Endodermal cell (in vitro differentiated cells): ENCODE measurements around the gene CREG2. TPM values are rescaled to one million over a fixed set of nuclear protein-coding genes. Genes with fewer than 3 reads are reported as not detected.

ENCODE experiments used
- DNase-seq: peaks from one replicate; pipeline ENCODE4 v3.0.0-alpha.2; 2017
- H3K27ac ChIP-seq: 2 replicates; pipeline ENCODE4 v1.5.1; 2013; ENCODE audit warnings: mild to moderate bottlenecking, low read depth, low read length, moderate library complexity
- H3K27me3 ChIP-seq: 2 replicates; pipeline ENCODE4 v1.6.1; 2013; ENCODE audit warnings: mild to moderate bottlenecking, low read length, moderate library complexity; ENCODE audit not compliant: insufficient read depth, control insufficient read depth, poor library complexity, severe bottlenecking
- H3K36me3 ChIP-seq: 2 replicates; pipeline ENCODE4 v1.7.0; 2013; ENCODE audit warnings: mild to moderate bottlenecking, low read length, moderate library complexity; ENCODE audit not compliant: control insufficient read depth, insufficient read depth
- H3K4me1 ChIP-seq: one replicate; pipeline ENCODE4 v1.7.0; 2013; ENCODE audit warnings: low read length; ENCODE audit not compliant: control insufficient read depth, insufficient read depth
- H3K4me3 ChIP-seq: 2 replicates; pipeline ENCODE4 v1.5.1; 2013; ENCODE audit warnings: mild to moderate bottlenecking, low read length, moderate library complexity
- H3K9ac ChIP-seq: 2 replicates; pipeline ENCODE4 v1.6.1; 2013; ENCODE audit warnings: mild to moderate bottlenecking, low read length, moderate library complexity; ENCODE audit not compliant: poor library complexity, severe bottlenecking; ENCODE audit errors: extremely low read depth
- H3K9me3 ChIP-seq: 2 replicates; pipeline ENCODE4 v1.6.1; 2013; ENCODE audit warnings: mild to moderate bottlenecking, low read length, moderate library complexity; ENCODE audit not compliant: control insufficient read depth
- H3K27ac Mint-ChIP-seq: 2 replicates; pipeline ENCODE4 v1.8.0; 2020; ENCODE audit warnings: mixed read lengths
- H3K27me3 Mint-ChIP-seq: 2 replicates; pipeline ENCODE4 v1.8.0; 2021; ENCODE audit warnings: mild to moderate bottlenecking, mixed read lengths; ENCODE audit not compliant: insufficient read depth
- H3K36me3 Mint-ChIP-seq: 2 replicates; pipeline ENCODE4 v1.8.0; 2020; ENCODE audit warnings: low read depth, mixed read lengths
- H3K4me1 Mint-ChIP-seq: 2 replicates; pipeline ENCODE4 v1.8.0; 2020; ENCODE audit warnings: mixed read lengths
- H3K4me3 Mint-ChIP-seq: 2 replicates; pipeline ENCODE4 v1.8.0; 2020; ENCODE audit warnings: mild to moderate bottlenecking, moderate library complexity, mixed read lengths
- H3K9me3 Mint-ChIP-seq: 2 replicates; pipeline ENCODE4 v1.8.0; 2020; ENCODE audit warnings: mild to moderate bottlenecking, mixed read lengths
- WGBS, 2 experiments: methylation state at CpG; one replicate each; pipeline versions ENCODE4 v1.1.5 to v1.1.7; 2013; ENCODE audit warnings: missing lambda C conversion rate in 2 of 2, mixed read lengths in 1 of 2; ENCODE audit not compliant: insufficient coverage in 1 of 2, insufficient read length in 1 of 2; 5-methylcytosine and 5-hydroxymethylcytosine counted together
- total RNA-seq, 2 donors: library from RNA; stranded (reverse); fragmentation: NEBNext Ultra II Directional in 1 of 2; extraction: Animal tissue kit (Norgen Biotek cat#: 25700) in 1 of 2; gene quantifications; 2 replicates in 1 of 2; 3 replicates in 1 of 2; pipeline ENCODE4 v1.2.1, GENCODE V29; 2021
- TF ChIP-seq, protein P1 (sequence below): fragments of 200-600 bp; sonication (generic); conservative IDR thresholded peaks from 2 replicates; pipeline ENCODE4 v1.5.0; 2021; ENCODE audit warnings: antibody characterized with exemption, mild to moderate bottlenecking

CREG2 gene
- total RNA-seq, 2 donors from 2014 or later: 0.13 TPM; not detected in 1

DNA sequence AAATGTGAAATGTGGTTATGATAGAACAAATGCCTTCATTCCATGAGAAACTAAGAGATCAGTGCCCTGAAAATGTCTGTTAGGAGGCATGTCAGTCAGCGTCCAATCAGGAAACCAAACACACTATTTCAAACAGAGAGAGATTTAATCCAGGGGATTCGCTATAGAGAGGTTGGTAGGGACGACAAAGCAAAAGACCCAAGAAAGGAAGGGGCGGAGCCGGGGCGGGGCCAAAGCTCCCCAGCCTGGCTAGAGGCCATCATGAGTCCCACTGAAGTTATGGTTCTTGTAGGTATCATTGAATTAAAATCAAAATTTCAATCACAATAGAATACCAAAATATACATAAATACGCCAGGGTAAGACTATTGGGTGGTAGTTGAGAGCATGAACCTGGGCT lies 45.9 kb downstream of the CREG2 start:
- TF ChIP-seq, protein P1, sequence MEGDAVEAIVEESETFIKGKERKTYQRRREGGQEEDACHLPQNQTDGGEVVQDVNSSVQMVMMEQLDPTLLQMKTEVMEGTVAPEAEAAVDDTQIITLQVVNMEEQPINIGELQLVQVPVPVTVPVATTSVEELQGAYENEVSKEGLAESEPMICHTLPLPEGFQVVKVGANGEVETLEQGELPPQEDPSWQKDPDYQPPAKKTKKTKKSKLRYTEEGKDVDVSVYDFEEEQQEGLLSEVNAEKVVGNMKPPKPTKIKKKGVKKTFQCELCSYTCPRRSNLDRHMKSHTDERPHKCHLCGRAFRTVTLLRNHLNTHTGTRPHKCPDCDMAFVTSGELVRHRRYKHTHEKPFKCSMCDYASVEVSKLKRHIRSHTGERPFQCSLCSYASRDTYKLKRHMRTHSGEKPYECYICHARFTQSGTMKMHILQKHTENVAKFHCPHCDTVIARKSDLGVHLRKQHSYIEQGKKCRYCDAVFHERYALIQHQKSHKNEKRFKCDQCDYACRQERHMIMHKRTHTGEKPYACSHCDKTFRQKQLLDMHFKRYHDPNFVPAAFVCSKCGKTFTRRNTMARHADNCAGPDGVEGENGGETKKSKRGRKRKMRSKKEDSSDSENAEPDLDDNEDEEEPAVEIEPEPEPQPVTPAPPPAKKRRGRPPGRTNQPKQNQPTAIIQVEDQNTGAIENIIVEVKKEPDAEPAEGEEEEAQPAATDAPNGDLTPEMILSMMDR: no peak
- H3K27me3 Mint-ChIP-seq: peaks cover 2% of the 10 kb centered on the region
- Histone ChIP-seq H3K4me3 (no peak overlapping the region), H3K9ac (no peak overlapping the region), H3K4me1 (no peaks in the 10 kb centered on the region), H3K27me3 (no peaks in the 10 kb centered on the region), H3K27ac (no peak overlapping the region), H3K36me3 (no peaks in the 10 kb centered on the region), H3K9me3 (no peaks in the 10 kb centered on the region)
- H3K36me3 Mint-ChIP-seq: no peaks in the 10 kb centered on the region
- H3K4me1 Mint-ChIP-seq: peaks cover 28% of the 10 kb centered on the region
- peak; percentile 72 for DNase-seq
- H3K4me3 Mint-ChIP-seq: no peak overlapping the region
- 86 to 95% methylated on average over 1 to 7 of the region's 7 CpGs for WGBS, 2 experiments
- H3K27ac Mint-ChIP-seq: no peak overlapping the region
- peaks cover 5% of the 10 kb centered on the region for H3K9me3 Mint-ChIP-seq

DNA sequence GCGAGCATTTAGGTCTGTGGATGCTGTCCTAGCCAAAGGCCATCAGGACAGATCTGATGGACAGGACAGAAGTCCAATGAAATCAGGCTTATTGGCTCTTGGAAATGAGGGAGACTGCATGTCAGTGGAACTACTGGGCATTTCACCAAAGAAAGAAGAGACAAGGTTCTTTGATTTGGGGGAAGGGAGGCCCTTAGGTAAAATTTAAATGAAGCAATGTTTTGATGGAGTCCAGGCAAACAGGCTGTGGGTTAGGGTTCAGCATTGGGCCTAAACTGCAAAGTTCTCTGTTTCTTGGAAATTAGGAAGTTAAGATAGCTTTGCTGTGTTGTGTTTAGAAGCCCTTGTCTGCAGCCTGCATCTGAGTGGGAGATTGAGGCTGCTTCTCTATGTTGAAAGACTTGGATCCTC lies 47.2 kb downstream of the CREG2 start:
- Histone ChIP-seq H3K9ac (no peak overlapping the region), H3K9me3 (no peaks in the 10 kb centered on the region), H3K36me3 (no peaks in the 10 kb centered on the region), H3K4me1 (no peaks in the 10 kb centered on the region), H3K27me3 (no peaks in the 10 kb centered on the region), H3K4me3 (no peak overlapping the region), H3K27ac (no peak overlapping the region)
- H3K4me3 Mint-ChIP-seq: no peak overlapping the region
- H3K9me3 Mint-ChIP-seq: peaks cover 5% of the 10 kb centered on the region
- H3K27me3 Mint-ChIP-seq: peaks cover 2% of the 10 kb centered on the region
- no peak for DNase-seq
- H3K4me1 Mint-ChIP-seq: peaks cover 28% of the 10 kb centered on the region
- no peaks in the 10 kb centered on the region for H3K36me3 Mint-ChIP-seq
- TF ChIP-seq, protein P1: no peak
- WGBS, 2 experiments: 90 to 100% methylated on average over 1 of the region's 1 CpG
- H3K27ac Mint-ChIP-seq: no peak overlapping the region

DNA sequence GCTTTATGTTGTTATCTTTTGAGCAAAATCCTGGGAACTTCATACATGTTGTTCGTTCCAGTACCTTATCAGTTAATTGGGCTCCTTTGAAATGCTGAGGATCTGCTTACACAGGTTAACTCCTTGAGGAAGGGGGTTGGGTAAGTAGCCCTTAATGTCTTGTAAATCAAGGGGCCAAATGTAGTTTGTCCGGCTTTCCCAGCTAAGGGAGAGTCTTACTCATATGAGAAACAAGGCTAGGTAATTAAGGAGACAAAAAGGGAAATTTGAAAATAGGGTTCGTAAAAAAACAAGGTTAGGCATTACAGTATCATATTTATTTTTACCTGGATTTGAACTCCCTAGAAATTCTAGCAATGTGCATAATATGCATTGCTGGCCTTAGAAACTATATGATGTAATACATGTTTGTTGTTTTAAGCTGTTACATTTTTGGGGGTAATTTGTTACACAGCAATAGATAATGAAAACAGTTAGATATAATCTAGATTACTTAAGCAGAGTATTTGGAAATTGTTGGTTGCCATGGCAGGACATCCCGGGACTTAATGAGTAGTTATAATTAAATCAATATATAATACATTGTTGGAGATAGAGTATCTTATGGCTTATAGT lies 47.9 kb downstream of the CREG2 start:
- H3K9me3 Mint-ChIP-seq: peaks cover 5% of the 10 kb centered on the region
- 20 to 30% methylated on average over 2 to 3 of the region's 4 CpGs for WGBS, 2 experiments
- no peak overlapping the region for H3K9ac ChIP-seq
- peaks cover 27% of the 10 kb centered on the region for H3K4me1 Mint-ChIP-seq
- no peaks in the 10 kb centered on the region for H3K36me3 Mint-ChIP-seq
- TF ChIP-seq, protein P1: no peak
- H3K27me3 Mint-ChIP-seq: peaks cover 2% of the 10 kb centered on the region
- H3K9me3 ChIP-seq: no peaks in the 10 kb centered on the region
- DNase-seq: no peak
- H3K4me3 ChIP-seq: no peak overlapping the region
- H3K27ac Mint-ChIP-seq: peak overlapping the region; percentile 66
- H3K27me3 ChIP-seq: no peaks in the 10 kb centered on the region
- no peak overlapping the region for H3K27ac ChIP-seq
- no peaks in the 10 kb centered on the region for H3K4me1 ChIP-seq
- no peaks in the 10 kb centered on the region for H3K36me3 ChIP-seq
- peak overlapping the region; percentile 34 for H3K4me3 Mint-ChIP-seq
